Aorta (tissue), 5 donors: ENCODE measurements around the gene C19orf12. TPM values are rescaled to one million over a fixed set of nuclear protein-coding genes. Genes with fewer than 3 reads are reported as not detected.

Experiments
- ATAC-seq: fragments of 200-7000 bp; cut with Tn5 transposase; one replicate; pipeline ENCODE4 v1.9.1; 2022; ENCODE audit warnings: moderate library complexity; ENCODE audit not compliant: low FRiP score
- DNase-seq, 2 donors: peaks; one replicate each; pipeline ENCODE4 v3.0.0-alpha.2; 2020
- H3K27ac ChIP-seq, 2 donors: one replicate each; pipeline ENCODE4 v1.5.1; 2013; ENCODE audit warnings: low read length in 2 of 2, mild to moderate bottlenecking in 2 of 2, moderate library complexity in 2 of 2, control low read depth in 1 of 2, inconsistent platforms in 1 of 2, low read depth in 1 of 2
- H3K27me3 ChIP-seq, 2 donors: one replicate each; pipeline ENCODE4 v1.6.1; 2013; ENCODE audit warnings: control low read depth in 1 of 2, low read length in 1 of 2, mild to moderate bottlenecking in 1 of 2, moderate library complexity in 1 of 2; ENCODE audit not compliant: insufficient read depth in 2 of 2, control insufficient read depth in 1 of 2
- H3K36me3 ChIP-seq, 2 donors: one replicate each; pipeline ENCODE4 v1.6.1; 2013; ENCODE audit warnings: control low read depth in 1 of 2, low read length in 1 of 2, mild to moderate bottlenecking in 1 of 2; ENCODE audit not compliant: insufficient read depth in 2 of 2, control insufficient read depth in 1 of 2
- H3K4me1 ChIP-seq, 2 donors: one replicate each; pipeline ENCODE4 v1.6.1; 2013; ENCODE audit warnings: low read length in 2 of 2, control low read depth in 1 of 2, mild to moderate bottlenecking in 1 of 2, moderate library complexity in 1 of 2; ENCODE audit not compliant: insufficient read depth in 2 of 2, control insufficient read depth in 1 of 2
- H3K4me3 ChIP-seq, 2 donors: one replicate each; pipeline ENCODE4 v1.5.1; 2013; ENCODE audit warnings: low read length in 2 of 2, control low read depth in 1 of 2, mild to moderate bottlenecking in 1 of 2
- H3K9me3 ChIP-seq: one replicate; pipeline ENCODE4 v1.6.1; 2013; ENCODE audit warnings: mild to moderate bottlenecking, low read length; ENCODE audit not compliant: control insufficient read depth
- WGBS, 2 donors: extraction: QIAGEN DNeasy Blood & Tissue Kit; methylation state at CpG; one replicate each; pipeline ENCODE4 v1.1.7; 2013; 5-methylcytosine and 5-hydroxymethylcytosine counted together
- intact Hi-C, 2 donors: fragments of 100-400 bp; cut with DNase I; formaldehyde crosslinking; loops; one replicate each; pipeline versions ENCODE4 v1.14.2 to v1.15.0; 2022
- polyA plus RNA-seq, 2 donors: library from polyadenylated mRNA; stranded (reverse); fragments of 200-250 nt; gene quantifications; one replicate each; pipeline ENCODE4 v1.2.3, GENCODE V29; 2013
- total RNA-seq, 2 donors: library from RNA; stranded (reverse); fragmentation: NEBNext Ultra II Directional; extraction: Animal tissue kit (Norgen Biotek cat#: 25700); gene quantifications; one replicate each; pipeline ENCODE4 v1.2.1, GENCODE V29; 2021
- donor health status: healthy with polysubstance abuse.
- donor health status: Bipolar disorder and iron deficiency.
- donor health status: DM: no; HTN: no; CAD: no.
- donor health status: DM: no; HTN: no; CAD: no.
- donor health status: DM: yes; HTN: yes; CAD: no.

C19orf12 gene
- total and polyA plus RNA-seq, 4 donors: 14.3 to 32.8 (median 22.9) TPM

GRCh38 chr19:29665215-29665825 lies 49.7 kb downstream of the C19orf12 start, which contains the start of gene PLEKHF1:
Gene PLEKHF1, plus strand, starts transcription at chr19:29665461. Its CDS starts 8,379 bp downstream, at chr19:29673840.
- DNase-seq (peak; percentile 94 to 96), ATAC-seq (peak; percentile 93)
- no peaks in the 10 kb centered on the region for H3K27me3 ChIP-seq
- no peaks in the 10 kb centered on the region for H3K36me3 ChIP-seq
- intact Hi-C loops: loop anchor here in 1 of 2 donors (5.0 kb wide), 1 partner anchor 53 kb away; no protein-coding TSS in a partner anchor
- H3K4me3 ChIP-seq: peak within 1 kb of the TSS; percentile 57 to 80
- no peaks in the 10 kb centered on the region for H3K9me3 ChIP-seq
- WGBS, 2 donors: 0 to 1% methylated on average over 37 to 75 of the region's 75 CpGs
- H3K4me1 ChIP-seq: peaks cover 0 to 2% of the 10 kb centered on the region in 2 donors
- H3K27ac ChIP-seq: peak within 1 kb of the TSS; percentile 60 to 92

- 34 to 43% methylated on average over 17 to 22 of the region's 22 CpGs for WGBS, 2 donors
- Histone ChIP-seq H3K27ac (peak overlapping the region; percentile 21 to 71), H3K4me1 (peaks cover 0 to 2% of the 10 kb centered on the region in 2 donors), H3K9me3 (no peaks in the 10 kb centered on the region), H3K27me3 (no peaks in the 10 kb centered on the region), H3K4me3 (peak overlapping the region in 1 of 2 donors; percentile 24), H3K36me3 (no peaks in the 10 kb centered on the region)
- ATAC-seq (no peak), DNase-seq (no peak)
- intact Hi-C loops: loop anchor here (5.0 kb wide), 2 partner anchors 52 to 53 kb away; partner anchors contain the start of gene C19orf12 (in 1 of the 2)
Observed at GRCh38 chr19:29664753-29665214, 50.3 kb downstream of the C19orf12 start.

- WGBS, 2 donors: 84 to 88% methylated on average over 19 of the region's 19 CpGs
- no peak for DNase-seq
Observed at GRCh38 chr19:29663861-29664752, 51.0 kb downstream of the C19orf12 start.

GRCh38 chr19:29662604-29663404 lies 52.3 kb downstream of the C19orf12 start:
- Histone ChIP-seq H3K4me3 (no peak overlapping the region), H3K27me3 (no peaks in the 10 kb centered on the region), H3K9me3 (no peaks in the 10 kb centered on the region), H3K36me3 (no peaks in the 10 kb centered on the region), H3K4me1 (peaks cover 0 to 2% of the 10 kb centered on the region in 2 donors), H3K27ac (peak overlapping the region; percentile 94 to 96)
- peak; percentile 87 to 92 for DNase-seq
- intact Hi-C loops: loop anchor here in 1 of 2 donors (2.0 to 5.0 kb wide), 2 partner anchors 54 to 56 kb away; partner anchors contain the start of genes C19orf12 and POP4
- ATAC-seq: peak; percentile 77
- 7 to 9% methylated on average over 17 of the region's 17 CpGs for WGBS, 2 donors

More at GRCh38 chr19:29663861-29664752, 51.0 kb downstream of the C19orf12 start:
- Histone ChIP-seq H3K36me3 (no peaks in the 10 kb centered on the region), H3K9me3 (no peaks in the 10 kb centered on the region), H3K4me3 (no peak overlapping the region), H3K4me1 (peaks cover 0 to 2% of the 10 kb centered on the region in 2 donors), H3K27ac (peak overlapping the region; percentile 15 to 71), H3K27me3 (no peaks in the 10 kb centered on the region)
- no peak for ATAC-seq
- intact Hi-C loops: loop anchor here in 1 of 2 donors (2.0 to 5.0 kb wide), 2 partner anchors 53 to 57 kb away; partner anchors contain the start of genes C19orf12 and POP4

- H3K4me1 ChIP-seq: peaks cover 0 to 2% of the 10 kb centered on the region in 2 donors
- WGBS, 2 donors: 5 to 6% methylated on average over 1 of the region's 1 CpG
- intact Hi-C loops: loop anchor here in 1 of 2 donors (2.0 to 5.0 kb wide), 2 partner anchors 55 kb away; partner anchors contain the start of genes C19orf12 and POP4
Observed at GRCh38 chr19:29662278-29662603, 52.8 kb downstream of the C19orf12 start.

GRCh38 chr19:29660835-29661234 lies 54.2 kb downstream of the C19orf12 start:
- H3K27me3 ChIP-seq: no peaks in the 10 kb centered on the region
- H3K4me1 ChIP-seq: peaks cover 0 to 2% of the 10 kb centered on the region in 2 donors
- H3K4me3 ChIP-seq: no peak overlapping the region
- ATAC-seq (no peak), DNase-seq (peak in 1 of 2 donors; percentile 45)
- no peak overlapping the region for H3K27ac ChIP-seq
- H3K36me3 ChIP-seq: no peaks in the 10 kb centered on the region
- whole genome bisulfite sequencing, 2 donors: 77 to 78% methylated on average over 10 of the region's 10 CpGs
- intact Hi-C loops: loop anchor here in 1 of 2 donors (5.0 kb wide), 1 partner anchor 56 kb away; the partner anchor contains the start of gene C19orf12
- no peaks in the 10 kb centered on the region for H3K9me3 ChIP-seq

More at GRCh38 chr19:29662278-29662603, 52.8 kb downstream of the C19orf12 start:
- H3K27ac ChIP-seq: peak overlapping the region; percentile 94 to 96
- ATAC-seq (no peak), DNase-seq (no peak)
- H3K27me3 ChIP-seq: no peaks in the 10 kb centered on the region
- H3K36me3 ChIP-seq: no peaks in the 10 kb centered on the region
- no peak overlapping the region for H3K4me3 ChIP-seq
- H3K9me3 ChIP-seq: no peaks in the 10 kb centered on the region

GRCh38 chr19:29658221-29658991 lies 56.7 kb downstream of the C19orf12 start:
- Histone ChIP-seq H3K27ac (no peak overlapping the region), H3K27me3 (no peaks in the 10 kb centered on the region), H3K9me3 (no peaks in the 10 kb centered on the region), H3K36me3 (no peaks in the 10 kb centered on the region), H3K4me1 (no peaks in the 10 kb centered on the region), H3K4me3 (no peak overlapping the region)
- ATAC-seq: no peak
- WGBS, 2 donors: 78 to 85% methylated on average over 5 of the region's 5 CpGs
- no peak for DNase-seq
- intact Hi-C loops: no loop called here
